IMR-90 (cell line): Measurements from ENCODE around the gene SLC15A1. TPM values are rescaled to one million over a fixed set of nuclear protein-coding genes. Genes with fewer than 3 reads are reported as not detected.

Source experiments
- ATAC-seq: fragments of 200-7000 bp; cut with Tn5 transposase; 2 replicates; pipeline ENCODE4 v1.9.1; 2020; ENCODE audit warnings: low read depth, mild to moderate bottlenecking, moderate library complexity
- BruUV-seq: library from RNA; stranded (reverse); fragments of 400-500 nt; replicated peaks from 2 replicates; lab custom pipeline; 2021; lab: Mats Ljungman, UMichigan
- CTCF ChIA-PET: fragments of 300-600 bp; formaldehyde crosslinking; extraction: SDS; loops from one replicate; lab custom pipeline; 2021; ENCODE audit warnings: antibody characterized with exemption; lab: Yijun Ruan, JAX
- POLR2A ChIA-PET: fragments of 300-600 bp; sonication (Branson Sonifier 250); formaldehyde crosslinking; loops from one replicate; lab custom pipeline; 2022; ENCODE audit warnings: antibody characterized with exemption; ENCODE audit not compliant: unreplicated experiment; lab: Charles Lee
- DNase-seq: peaks from one replicate; pipeline ENCODE4 v3.0.0; 2013
- H2AFZ ChIP-seq: replicated peaks from 2 replicates; pipeline ENCODE3; 2013; ENCODE audit warnings: low read length, mild to moderate bottlenecking; ENCODE audit not compliant: poor library complexity
- H2AK5ac ChIP-seq: 2 replicates; pipeline ENCODE4 v1.6.1; 2013; ENCODE audit warnings: low read depth, low read length, inconsistent platforms
- H2AK9ac ChIP-seq: replicated peaks from 2 replicates; pipeline ENCODE3; 2013; ENCODE audit warnings: mild to moderate bottlenecking, low read depth, low read length, moderate library complexity; ENCODE audit not compliant: poor library complexity
- H2BK120ac ChIP-seq: 2 replicates; pipeline ENCODE4 v1.6.1; 2013; ENCODE audit warnings: low read depth, low read length, inconsistent platforms
- H2BK15ac ChIP-seq: 3 replicates; pipeline ENCODE4 v1.6.1; 2013; ENCODE audit warnings: low read depth, low read length, inconsistent platforms
- H2BK20ac ChIP-seq: 2 replicates; pipeline ENCODE4 v1.6.1; 2013; ENCODE audit warnings: low read depth, mild to moderate bottlenecking, inconsistent platforms, low read length, moderate library complexity
- H2BK5ac ChIP-seq: 2 replicates; pipeline ENCODE4 v1.6.1; 2013; ENCODE audit warnings: mild to moderate bottlenecking, low read depth, low read length, inconsistent platforms; ENCODE audit not compliant: poor library complexity, severe bottlenecking
- H3K14ac ChIP-seq: replicated peaks from 2 replicates; pipeline ENCODE4 v1.6.1; 2013; ENCODE audit warnings: low read depth, low read length, inconsistent platforms
- H3K18ac ChIP-seq: 2 replicates; pipeline ENCODE4 v1.6.1; 2013; ENCODE audit warnings: low read depth, low read length, control low read depth
- H3K23ac ChIP-seq: 2 replicates; pipeline ENCODE4 v1.6.1; 2013; ENCODE audit warnings: low read depth, low read length, inconsistent platforms
- H3K27ac ChIP-seq: 2 replicates; pipeline ENCODE4 v1.5.1; 2013; ENCODE audit warnings: mild to moderate bottlenecking, control low read depth, low read length; ENCODE audit not compliant: insufficient read depth
- H3K27me3 ChIP-seq: 2 replicates; pipeline ENCODE4 v1.6.1; 2013; ENCODE audit warnings: low read length; ENCODE audit not compliant: control insufficient read depth, insufficient read depth
- H3K36me3 ChIP-seq: 2 replicates; pipeline ENCODE4 v1.6.1; 2013; ENCODE audit warnings: low read length, mixed read lengths; ENCODE audit not compliant: control insufficient read depth, insufficient read depth
- H3K4ac ChIP-seq: 2 replicates; pipeline ENCODE4 v1.6.1; 2013; ENCODE audit warnings: low read depth, low read length, inconsistent platforms
- H3K4me1 ChIP-seq: 2 replicates; pipeline ENCODE4 v1.6.1; 2013; ENCODE audit warnings: low read length, mixed read lengths; ENCODE audit not compliant: control insufficient read depth, insufficient read depth
- H3K4me2 ChIP-seq: 2 replicates; pipeline ENCODE4 v1.6.1; 2013; ENCODE audit warnings: low read depth, mild to moderate bottlenecking, control low read depth, low read length, moderate library complexity
- H3K4me3 ChIP-seq: 2 replicates; pipeline ENCODE4 v1.5.1; 2013; ENCODE audit warnings: low read depth, mild to moderate bottlenecking, control low read depth, low read length, moderate library complexity; ENCODE audit not compliant: insufficient read depth
- H3K56ac ChIP-seq: 2 replicates; pipeline ENCODE4 v1.6.1; 2013; ENCODE audit warnings: low read length, inconsistent platforms; ENCODE audit not compliant: insufficient read depth; ENCODE audit errors: extremely low read depth
- H3K79me1 ChIP-seq, 2 experiments: 2 replicates each; pipeline ENCODE4 v1.6.1; 2013; ENCODE audit warnings: low read length in 2 of 2, inconsistent platforms in 1 of 2, low read depth in 1 of 2
- H3K9ac ChIP-seq: 2 replicates; pipeline ENCODE4 v1.6.1; 2013; ENCODE audit warnings: low read depth, low read length, control low read depth
- H3K9me1 ChIP-seq: 2 replicates; pipeline ENCODE4 v1.6.1; 2013; ENCODE audit warnings: low read length, inconsistent platforms; ENCODE audit not compliant: insufficient read depth
- H3K9me3 ChIP-seq: 2 replicates; pipeline ENCODE4 v1.6.1; 2013; ENCODE audit warnings: low read length; ENCODE audit not compliant: control insufficient read depth, insufficient read depth
- H4K20me1 ChIP-seq: 2 replicates; pipeline ENCODE4 v1.6.1; 2013; ENCODE audit warnings: low read length, inconsistent platforms; ENCODE audit not compliant: insufficient read depth
- H4K5ac ChIP-seq: 2 replicates; pipeline ENCODE4 v1.6.1; 2013; ENCODE audit warnings: mild to moderate bottlenecking, low read depth, low read length, control low read depth
- H4K8ac ChIP-seq, 2 experiments: 2 replicates each; pipeline ENCODE4 v1.6.1; 2013; ENCODE audit warnings: low read depth in 2 of 2, low read length in 2 of 2, control low read depth in 1 of 2, inconsistent platforms in 1 of 2
- H4K91ac ChIP-seq: 2 replicates; pipeline ENCODE4 v1.6.1; 2013; ENCODE audit warnings: low read depth, low read length, inconsistent platforms; ENCODE audit not compliant: insufficient read depth
- BHLHE40 ChIP-seq: fragments of 150-350 bp; IDR thresholded peaks from 2 replicates; pipeline ENCODE4 v1.6.1; 2016; ENCODE audit warnings: mild to moderate bottlenecking, low read depth, low read length
- CEBPB ChIP-seq: IDR thresholded peaks from 2 replicates; pipeline ENCODE4 v1.6.1; 2012; ENCODE audit warnings: low read depth, low read length, improper control_type of control experiment
- CHD1 ChIP-seq: IDR thresholded peaks from 2 replicates; pipeline ENCODE4 v1.6.1; 2012; ENCODE audit warnings: low read depth, low read length, improper control_type of control experiment
- ELK1 ChIP-seq: fragments of 150-350 bp; IDR thresholded peaks from 2 replicates; pipeline ENCODE4 v1.6.1; 2016; ENCODE audit warnings: low read depth, mild to moderate bottlenecking, low read length, moderate library complexity, borderline replicate concordance
- FOS ChIP-seq: fragments of 150-350 bp; IDR thresholded peaks from 2 replicates; pipeline ENCODE4 v1.6.1; 2016; ENCODE audit warnings: low read depth, low read length
- MAFK ChIP-seq: IDR thresholded peaks from 2 replicates; pipeline ENCODE4 v1.6.1; 2012; ENCODE audit warnings: low read depth, low read length, improper control_type of control experiment
- MAZ ChIP-seq: IDR thresholded peaks from 2 replicates; pipeline ENCODE4 v1.6.1; 2012; ENCODE audit warnings: low read depth, mild to moderate bottlenecking, low read length, improper control_type of control experiment, moderate library complexity, borderline replicate concordance
- MXI1 ChIP-seq: IDR thresholded peaks from 2 replicates; pipeline ENCODE4 v1.6.1; 2012; ENCODE audit warnings: low read depth, mild to moderate bottlenecking, low read length, moderate library complexity, borderline replicate concordance
- NFE2L2 ChIP-seq: fragments of 150-350 bp; IDR thresholded peaks from 2 replicates; pipeline ENCODE4 v1.6.1; 2016; ENCODE audit warnings: low read depth, mild to moderate bottlenecking, low read length
- POLR2A ChIP-seq: IDR thresholded peaks from 2 replicates; pipeline ENCODE4 v1.6.1; 2012; ENCODE audit warnings: mild to moderate bottlenecking, low read depth, low read length
- RAD21 ChIP-seq: IDR thresholded peaks from 2 replicates; pipeline ENCODE4 v1.6.1; 2012; ENCODE audit warnings: low read length, improper control_type of control experiment
- RCOR1 ChIP-seq: IDR thresholded peaks from 2 replicates; pipeline ENCODE4 v1.6.1; 2012; ENCODE audit warnings: mild to moderate bottlenecking, low read length, improper control_type of control experiment; ENCODE audit not compliant: insufficient replicate concordance
- RFX5 ChIP-seq: IDR thresholded peaks from 2 replicates; pipeline ENCODE4 v1.8.0; 2012; ENCODE audit warnings: low read depth, mild to moderate bottlenecking, low read length, moderate library complexity
- SMC3 ChIP-seq: fragments of 150-350 bp; IDR thresholded peaks from 2 replicates; pipeline ENCODE4 v1.6.1; 2016; ENCODE audit warnings: low read depth, mild to moderate bottlenecking, antibody characterized with exemption, low read length, moderate library complexity
- WGBS, 2 experiments: methylation state at CpG; one replicate each; pipeline versions ENCODE4 v1.1.5 to v1.1.7; 2013; ENCODE audit warnings: missing lambda C conversion rate in 2 of 2; ENCODE audit not compliant: insufficient read length in 1 of 2; ENCODE audit errors: extremely low coverage in 2 of 2; 5-methylcytosine and 5-hydroxymethylcytosine counted together
- dilution Hi-C: fragments of 300-500 bp; cut with HindIII; formaldehyde crosslinking; loops from one replicate; pipeline ENCODE4 v1.14.3; 2018; ENCODE audit warnings: low sequenced_read_pairs; ENCODE audit not compliant: unreplicated experiment
- in situ Hi-C: fragments of 300-500 bp; cut with MboI; formaldehyde crosslinking; loops from 3 replicates; pipeline ENCODE4 v1.14.3; 2019; ENCODE audit warnings: low sequenced_read_pairs, inconsistent platforms, mixed read lengths
- intact Hi-C: fragments of 100-400 bp; cut with micrococcal nuclease; formaldehyde crosslinking; loops from 2 replicates; pipeline ENCODE4 v1.10.0; 2022
- polyA plus RNA-seq, 3 experiments: library from polyadenylated mRNA; depleted of rRNA; stranded (reverse); fragments of >200 nt; gene quantifications; 2 replicates each; pipeline ENCODE4 v1.2.3, GENCODE V29; 2012; ENCODE audit warnings: low replicate concordance in 1 of 3
- total RNA-seq: library from RNA; depleted of rRNA; stranded (reverse); fragments of >200 nt; gene quantifications from 2 replicates; pipeline ENCODE4 v1.2.3, GENCODE V29; 2012
- TF ChIP-seq, protein P1 (sequence below): fragments of 150-350 bp; IDR thresholded peaks from 2 replicates; pipeline ENCODE4 v1.6.1; 2017; ENCODE audit warnings: mild to moderate bottlenecking, antibody characterized with exemption, low read length, low read depth
- TF ChIP-seq, protein P2 (sequence below): conservative IDR thresholded peaks from 2 replicates; pipeline ENCODE4 v1.5.1; 2012; ENCODE audit warnings: mild to moderate bottlenecking, low read depth, low read length, improper control_type of control experiment

Gene SLC15A1
- total and polyA plus RNA-seq, 2 of the 4 experiments (the other 2 are of a cell fraction) = not detected

DNA sequence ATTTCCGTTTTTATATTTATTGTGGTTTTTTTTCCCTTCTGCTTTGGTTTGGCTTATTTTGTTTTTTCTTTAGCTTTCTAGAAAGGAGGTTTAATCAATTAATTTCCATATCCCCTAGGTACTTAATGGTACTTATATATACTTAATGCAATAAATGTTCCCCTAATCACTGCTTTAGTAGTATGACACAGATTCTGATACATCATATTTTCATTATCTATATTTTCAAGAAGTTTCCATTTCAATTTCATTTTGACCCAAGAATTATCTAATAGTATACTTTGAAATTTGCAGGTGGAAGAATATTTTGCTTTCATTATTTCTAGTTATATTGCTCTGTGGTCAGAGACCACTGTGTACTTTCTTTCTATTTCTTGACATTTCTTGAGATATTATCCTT, 109.0 kb downstream of the SLC15A1 start:
- Histone ChIP-seq H4K8ac (no peak overlapping the region), H2BK20ac (no peak overlapping the region), H3K9me3 (no peaks in the 10 kb centered on the region), H3K4me1 (no peaks in the 10 kb centered on the region), H3K27me3 (peaks cover 11% of the 10 kb centered on the region), H3K18ac (no peak overlapping the region), H3K36me3 (no peaks in the 10 kb centered on the region), H4K91ac (no peak overlapping the region), H3K9ac (no peak overlapping the region), H3K27ac (no peak overlapping the region), H4K20me1 (no peaks in the 10 kb centered on the region), H3K4me3 (no peak overlapping the region), H3K79me1 (no peaks in the 10 kb centered on the region), H3K14ac (no peak overlapping the region), H2AFZ (no peak overlapping the region), H2BK15ac (no peak overlapping the region), H3K4me2 (no peak overlapping the region), H3K56ac (no peak overlapping the region), H2BK5ac (no peak overlapping the region), H3K4ac (no peak overlapping the region), H2BK120ac (no peak overlapping the region), H2AK5ac (no peak overlapping the region), H3K9me1 (no peaks in the 10 kb centered on the region), H4K5ac (no peak overlapping the region), H3K23ac (no peak overlapping the region), H2AK9ac (no peak overlapping the region)
- in situ Hi-C loops = no loop called here
- TF ChIP-seq ELK1 = no peak
- no peak for TF ChIP-seq NFE2L2
- TF ChIP-seq, protein P1, sequence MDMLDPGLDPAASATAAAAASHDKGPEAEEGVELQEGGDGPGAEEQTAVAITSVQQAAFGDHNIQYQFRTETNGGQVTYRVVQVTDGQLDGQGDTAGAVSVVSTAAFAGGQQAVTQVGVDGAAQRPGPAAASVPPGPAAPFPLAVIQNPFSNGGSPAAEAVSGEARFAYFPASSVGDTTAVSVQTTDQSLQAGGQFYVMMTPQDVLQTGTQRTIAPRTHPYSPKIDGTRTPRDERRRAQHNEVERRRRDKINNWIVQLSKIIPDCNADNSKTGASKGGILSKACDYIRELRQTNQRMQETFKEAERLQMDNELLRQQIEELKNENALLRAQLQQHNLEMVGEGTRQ = no peak
- no peak for TF ChIP-seq CHD1
- no peak for TF ChIP-seq BHLHE40
- TF ChIP-seq MAZ = no peak
- TF ChIP-seq MAFK = no peak
- no peak for TF ChIP-seq MXI1
- TF ChIP-seq RCOR1 = no peak
- no peak for TF ChIP-seq CEBPB
- TF ChIP-seq RFX5 = no peak
- TF ChIP-seq, protein P2, sequence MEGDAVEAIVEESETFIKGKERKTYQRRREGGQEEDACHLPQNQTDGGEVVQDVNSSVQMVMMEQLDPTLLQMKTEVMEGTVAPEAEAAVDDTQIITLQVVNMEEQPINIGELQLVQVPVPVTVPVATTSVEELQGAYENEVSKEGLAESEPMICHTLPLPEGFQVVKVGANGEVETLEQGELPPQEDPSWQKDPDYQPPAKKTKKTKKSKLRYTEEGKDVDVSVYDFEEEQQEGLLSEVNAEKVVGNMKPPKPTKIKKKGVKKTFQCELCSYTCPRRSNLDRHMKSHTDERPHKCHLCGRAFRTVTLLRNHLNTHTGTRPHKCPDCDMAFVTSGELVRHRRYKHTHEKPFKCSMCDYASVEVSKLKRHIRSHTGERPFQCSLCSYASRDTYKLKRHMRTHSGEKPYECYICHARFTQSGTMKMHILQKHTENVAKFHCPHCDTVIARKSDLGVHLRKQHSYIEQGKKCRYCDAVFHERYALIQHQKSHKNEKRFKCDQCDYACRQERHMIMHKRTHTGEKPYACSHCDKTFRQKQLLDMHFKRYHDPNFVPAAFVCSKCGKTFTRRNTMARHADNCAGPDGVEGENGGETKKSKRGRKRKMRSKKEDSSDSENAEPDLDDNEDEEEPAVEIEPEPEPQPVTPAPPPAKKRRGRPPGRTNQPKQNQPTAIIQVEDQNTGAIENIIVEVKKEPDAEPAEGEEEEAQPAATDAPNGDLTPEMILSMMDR = no peak
- TF ChIP-seq SMC3 = no peak
- no peak for TF ChIP-seq FOS
- no peak for TF ChIP-seq POLR2A
- TF ChIP-seq RAD21 = no peak
- BruUV-seq = no TSS peak
- POLR2A ChIA-PET = no interaction called here
- dilution Hi-C loops = no loop called here
- intact Hi-C loops = no loop called here
- DNase-seq = no peak
- no CpG with 5 or more reads among the region's 1 CpG for WGBS, 2 experiments
- CTCF ChIA-PET = no interaction called here
- ATAC-seq = no peak
